HEK293 (cell line): Measurements from ENCODE around the gene COASY.
A peak's percentile ranks its signal among the peaks of the same experiment; 100 is the strongest.

Source experiments
- BCL6B ChIP-seq: fragments of 450-650 bp; formaldehyde crosslinking; IDR thresholded peaks from 2 replicates; pipeline ENCODE4 v1.5.1; 2017; ENCODE audit warnings: missing biosample characterization, missing genetic modification characterization
- GLI4 ChIP-seq: fragments of 450-650 bp; formaldehyde crosslinking; IDR thresholded peaks from 2 replicates; pipeline ENCODE4 v1.5.1; 2016; ENCODE audit warnings: missing biosample characterization, missing genetic modification characterization
- HOXA7 ChIP-seq: sonication (generic); formaldehyde crosslinking; IDR thresholded peaks from 2 replicates; pipeline ENCODE4 v1.8.1; 2022; ENCODE audit warnings: missing genetic modification reagents, borderline replicate concordance
- HOXC10 ChIP-seq: sonication (generic); formaldehyde crosslinking; IDR thresholded peaks from 2 replicates; pipeline ENCODE4 v1.8.1; 2023; ENCODE audit warnings: mild to moderate bottlenecking, missing genetic modification reagents
- IKZF3 ChIP-seq: fragments of 450-650 bp; IDR thresholded peaks from 2 replicates; pipeline ENCODE4 v1.5.0; 2018; ENCODE audit warnings: missing biosample characterization, mild to moderate bottlenecking, missing genetic modification characterization, moderate library complexity
- KLF16 ChIP-seq: fragments of 450-650 bp; formaldehyde crosslinking; IDR thresholded peaks from 2 replicates; pipeline ENCODE4 v1.5.1; 2017; ENCODE audit warnings: missing biosample characterization, missing genetic modification characterization
- PRDM2 ChIP-seq: fragments of 450-650 bp; formaldehyde crosslinking; IDR thresholded peaks from 2 replicates; pipeline ENCODE4 v1.5.1; 2016; ENCODE audit warnings: missing biosample characterization, missing genetic modification characterization, borderline replicate concordance
- SALL2 ChIP-seq: fragments of 450-650 bp; formaldehyde crosslinking; IDR thresholded peaks from 2 replicates; pipeline ENCODE4 v1.5.0; 2017; ENCODE audit warnings: missing biosample characterization, mild to moderate bottlenecking, missing genetic modification characterization, borderline replicate concordance
- ZBTB7A ChIP-seq: fragments of 450-650 bp; formaldehyde crosslinking; IDR thresholded peaks from 2 replicates; pipeline ENCODE4 v1.5.1; 2016; ENCODE audit warnings: low read depth, missing biosample characterization, missing genetic modification characterization
- ZFP41 ChIP-seq: fragments of 450-650 bp; formaldehyde crosslinking; IDR thresholded peaks from 2 replicates; pipeline ENCODE4 v1.5.1; 2016; ENCODE audit warnings: missing biosample characterization, missing genetic modification characterization, borderline replicate concordance
- ZNF148 ChIP-seq: fragments of 450-650 bp; formaldehyde crosslinking; IDR thresholded peaks from 2 replicates; pipeline ENCODE4 v1.5.0; 2017; ENCODE audit warnings: missing biosample characterization, missing genetic modification characterization, borderline replicate concordance
- ZNF157 ChIP-seq: fragments of 450-650 bp; formaldehyde crosslinking; IDR thresholded peaks from 2 replicates; pipeline ENCODE4 v1.5.1; 2016; ENCODE audit warnings: missing biosample characterization, missing genetic modification characterization
- ZNF175 ChIP-seq: fragments of 450-650 bp; formaldehyde crosslinking; IDR thresholded peaks from 2 replicates; pipeline ENCODE4 v1.5.1; 2016; ENCODE audit warnings: missing biosample characterization, missing genetic modification characterization
- ZNF24 ChIP-seq: fragments of 450-650 bp; formaldehyde crosslinking; IDR thresholded peaks from 2 replicates; pipeline ENCODE4 v1.5.1; 2016; ENCODE audit warnings: missing biosample characterization, missing genetic modification characterization
- ZNF248 ChIP-seq: fragments of 450-650 bp; formaldehyde crosslinking; IDR thresholded peaks from 2 replicates; pipeline ENCODE4 v1.5.1; 2017; ENCODE audit warnings: missing biosample characterization, missing genetic modification characterization
- ZNF416 ChIP-seq: fragments of 450-650 bp; formaldehyde crosslinking; IDR thresholded peaks from 2 replicates; pipeline ENCODE4 v1.5.1; 2016; ENCODE audit warnings: missing biosample characterization, missing genetic modification characterization
- ZNF449 ChIP-seq: fragments of 450-650 bp; formaldehyde crosslinking; IDR thresholded peaks from 2 replicates; pipeline ENCODE4 v1.5.1; 2017; ENCODE audit warnings: missing biosample characterization, mild to moderate bottlenecking, missing genetic modification characterization, moderate library complexity
- ZNF529 ChIP-seq: fragments of 450-650 bp; formaldehyde crosslinking; IDR thresholded peaks from 2 replicates; pipeline ENCODE4 v1.5.1; 2017; ENCODE audit warnings: missing genetic modification characterization, missing biosample characterization; ENCODE audit not compliant: insufficient replicate concordance
- ZNF549 ChIP-seq: fragments of 450-650 bp; IDR thresholded peaks from 2 replicates; pipeline ENCODE4 v1.5.1; 2018; ENCODE audit warnings: missing biosample characterization, missing genetic modification characterization, mild to moderate bottlenecking, inconsistent platforms, moderate library complexity
- ZNF561 ChIP-seq: fragments of 450-650 bp; IDR thresholded peaks from 2 replicates; pipeline ENCODE4 v1.5.1; 2018; ENCODE audit warnings: missing biosample characterization, missing genetic modification characterization, borderline replicate concordance
- ZNF571 ChIP-seq: fragments of 450-650 bp; formaldehyde crosslinking; IDR thresholded peaks from 2 replicates; pipeline ENCODE4 v1.5.0; 2017; ENCODE audit warnings: missing biosample characterization, missing genetic modification characterization
- ZNF639 ChIP-seq: fragments of 450-650 bp; formaldehyde crosslinking; IDR thresholded peaks from 2 replicates; pipeline ENCODE4 v1.5.1; 2016; ENCODE audit warnings: missing biosample characterization, missing genetic modification characterization
- ZNF645 ChIP-seq: fragments of 450-650 bp; formaldehyde crosslinking; IDR thresholded peaks from 2 replicates; pipeline ENCODE4; 2016; ENCODE audit warnings: missing biosample characterization, missing genetic modification characterization
- ZNF701 ChIP-seq: fragments of 450-650 bp; formaldehyde crosslinking; IDR thresholded peaks from 2 replicates; pipeline ENCODE4 v1.5.1; 2016; ENCODE audit warnings: missing biosample characterization, missing genetic modification characterization
- ZNF830 ChIP-seq: fragments of 450-650 bp; IDR thresholded peaks from 2 replicates; pipeline ENCODE4 v1.5.0; 2018; ENCODE audit warnings: missing biosample characterization, missing genetic modification characterization, low read depth, mild to moderate bottlenecking, moderate library complexity
- ZSCAN16 ChIP-seq: fragments of 450-650 bp; formaldehyde crosslinking; IDR thresholded peaks from 2 replicates; pipeline ENCODE4 v1.5.1; 2016; ENCODE audit warnings: missing biosample characterization, missing genetic modification characterization

The COASY gene

GRCh38 chr17:42577140-42577531 lies 15.2 kb downstream of the COASY start (continued):
- no peak for TF ChIP-seq BCL6B (tag by site-specific recombination)
- no peak for TF ChIP-seq ZNF645 (tag by site-specific recombination)
- TF ChIP-seq ZNF571, result no peak
- peak; percentile 88 for TF ChIP-seq IKZF3 (tag by site-specific recombination)
- no peak for TF ChIP-seq ZNF549 (tag by site-specific recombination)
- TF ChIP-seq PRDM2 (tag by site-specific recombination), result no peak
- TF ChIP-seq ZNF830 (tag by site-specific recombination), result no peak
- TF ChIP-seq ZFP41, result no peak
- TF ChIP-seq GLI4 (tag by site-specific recombination), result 0 out of 2 replicates have a peak, but pooled peaks have one; percentile 16
- no peak for TF ChIP-seq ZNF529 (tag by site-specific recombination)
- TF ChIP-seq ZBTB7A (tag by site-specific recombination), result 0 out of 2 replicates have a peak, but pooled peaks have one; percentile 49
- no peak for TF ChIP-seq SALL2 (tag by site-specific recombination)
- TF ChIP-seq ZNF449 (tag by site-specific recombination), result no peak
- no peak for TF ChIP-seq ZNF157
- no peak for TF ChIP-seq HOXA7 (CRISPR knock-in tag)
- TF ChIP-seq KLF16 (tag by site-specific recombination), result no peak
- 0 out of 2 replicates have a peak, but pooled peaks have one; percentile 37 for TF ChIP-seq ZNF561 (tag by site-specific recombination)
- no peak for TF ChIP-seq ZNF148
- no peak for TF ChIP-seq ZNF416
- no peak for TF ChIP-seq ZNF175
- TF ChIP-seq HOXC10 (CRISPR knock-in tag), result peak; percentile 85; the same call in 1 of the 2 replicates
- TF ChIP-seq ZNF639, result no peak
- TF ChIP-seq ZNF248 (tag by site-specific recombination), result no peak
- TF ChIP-seq ZSCAN16 (tag by site-specific recombination), result no peak
- no peak for TF ChIP-seq ZNF24 (tag by site-specific recombination)
- no peak for TF ChIP-seq ZNF701
